Aorta (tissue), 5 donors: ENCODE measurements around the gene OARD1. TPM values are rescaled to one million over a fixed set of nuclear protein-coding genes. Genes with fewer than 3 reads are reported as not detected.
A peak's percentile ranks its signal among the peaks of the same experiment; 100 is the strongest.

Experiments used
- ATAC-seq: fragments of 200-7000 bp; cut with Tn5 transposase; one replicate; pipeline ENCODE4 v1.9.1; 2022; ENCODE audit warnings: moderate library complexity; ENCODE audit not compliant: low FRiP score
- DNase-seq, 2 donors: peaks; one replicate each; pipeline ENCODE4 v3.0.0-alpha.2; 2020
- H3K27ac ChIP-seq, 2 donors: one replicate each; pipeline ENCODE4 v1.5.1; 2013; ENCODE audit warnings: low read length in 2 of 2, mild to moderate bottlenecking in 2 of 2, moderate library complexity in 2 of 2, control low read depth in 1 of 2, inconsistent platforms in 1 of 2, low read depth in 1 of 2
- H3K27me3 ChIP-seq, 2 donors: one replicate each; pipeline ENCODE4 v1.6.1; 2013; ENCODE audit warnings: control low read depth in 1 of 2, low read length in 1 of 2, mild to moderate bottlenecking in 1 of 2, moderate library complexity in 1 of 2; ENCODE audit not compliant: insufficient read depth in 2 of 2, control insufficient read depth in 1 of 2
- H3K36me3 ChIP-seq, 2 donors: one replicate each; pipeline ENCODE4 v1.6.1; 2013; ENCODE audit warnings: control low read depth in 1 of 2, low read length in 1 of 2, mild to moderate bottlenecking in 1 of 2; ENCODE audit not compliant: insufficient read depth in 2 of 2, control insufficient read depth in 1 of 2
- H3K4me1 ChIP-seq, 2 donors: one replicate each; pipeline ENCODE4 v1.6.1; 2013; ENCODE audit warnings: low read length in 2 of 2, control low read depth in 1 of 2, mild to moderate bottlenecking in 1 of 2, moderate library complexity in 1 of 2; ENCODE audit not compliant: insufficient read depth in 2 of 2, control insufficient read depth in 1 of 2
- H3K4me3 ChIP-seq, 2 donors: one replicate each; pipeline ENCODE4 v1.5.1; 2013; ENCODE audit warnings: low read length in 2 of 2, control low read depth in 1 of 2, mild to moderate bottlenecking in 1 of 2
- H3K9me3 ChIP-seq: one replicate; pipeline ENCODE4 v1.6.1; 2013; ENCODE audit warnings: mild to moderate bottlenecking, low read length; ENCODE audit not compliant: control insufficient read depth
- WGBS, 2 donors: extraction: QIAGEN DNeasy Blood & Tissue Kit; methylation state at CpG; one replicate each; pipeline ENCODE4 v1.1.7; 2013; 5-methylcytosine and 5-hydroxymethylcytosine counted together
- intact Hi-C, 2 donors: fragments of 100-400 bp; cut with DNase I; formaldehyde crosslinking; loops; one replicate each; pipeline versions ENCODE4 v1.14.2 to v1.15.0; 2022
- polyA plus RNA-seq, 2 donors: library from polyadenylated mRNA; stranded (reverse); fragments of 200-250 nt; gene quantifications; one replicate each; pipeline ENCODE4 v1.2.3, GENCODE V29; 2013
- total RNA-seq, 2 donors: library from RNA; stranded (reverse); fragmentation: NEBNext Ultra II Directional; extraction: Animal tissue kit (Norgen Biotek cat#: 25700); gene quantifications; one replicate each; pipeline ENCODE4 v1.2.1, GENCODE V29; 2021
- donor health status: healthy with polysubstance abuse.
- donor health status: Bipolar disorder and iron deficiency.
- donor health status: DM: no; HTN: no; CAD: no.
- donor health status: DM: no; HTN: no; CAD: no.
- donor health status: DM: yes; HTN: yes; CAD: no.

The OARD1 gene
- total and polyA plus RNA-seq, 4 donors = 11.3 to 38.1 (median 18.4) TPM

- Histone ChIP-seq H3K27me3 (no peaks in the 10 kb centered on the region), H3K9me3 (no peaks in the 10 kb centered on the region), H3K36me3 (peaks cover 5 to 6% of the 10 kb centered on the region in 2 donors), H3K4me1 (peaks cover 1 to 8% of the 10 kb centered on the region in 2 donors), H3K4me3 (no peak overlapping the region), H3K27ac (peak overlapping the region; percentile 25 to 29)
- ATAC-seq (no peak), DNase-seq (no peak)
- intact Hi-C loops = no loop called here
- 48 to 52% methylated on average over 5 of the region's 5 CpGs for WGBS, 2 donors
Measured at GRCh38 chr6:41097467-41098090, 25.4 kb upstream of the OARD1 start.

GRCh38 chr6:41093729-41094128, 21.6 kb upstream of the OARD1 start:
- peaks cover 1 to 7% of the 10 kb centered on the region in 2 donors for H3K4me1 ChIP-seq
- H3K27me3 ChIP-seq = no peaks in the 10 kb centered on the region
- H3K36me3 ChIP-seq = peaks cover 10 to 11% of the 10 kb centered on the region in 2 donors
- DNase-seq (no peak), ATAC-seq (no peak)
- WGBS, 2 donors = 91 to 95% methylated on average over 6 of the region's 6 CpGs
- intact Hi-C loops = no loop called here
- no peak overlapping the region for H3K4me3 ChIP-seq
- no peaks in the 10 kb centered on the region for H3K9me3 ChIP-seq
- H3K27ac ChIP-seq = no peak overlapping the region

- Histone ChIP-seq H3K27me3 (no peaks in the 10 kb centered on the region), H3K36me3 (peaks cover 9 to 11% of the 10 kb centered on the region in 2 donors), H3K4me3 (no peak overlapping the region), H3K27ac (no peak overlapping the region), H3K9me3 (no peaks in the 10 kb centered on the region), H3K4me1 (peaks cover 0 to 3% of the 10 kb centered on the region in 2 donors)
- DNase-seq (no peak), ATAC-seq (no peak)
- WGBS, 2 donors = 92 to 96% methylated on average over 4 of the region's 4 CpGs
- intact Hi-C loops = no loop called here
Measured at GRCh38 chr6:41092421-41093140, 20.4 kb upstream of the OARD1 start.

GRCh38 chr6:41090841-41091761, 18.9 kb upstream of the OARD1 start:
- H3K4me1 ChIP-seq = no peaks in the 10 kb centered on the region
- DNase-seq (no peak), ATAC-seq (no peak)
- peaks cover 5 to 10% of the 10 kb centered on the region in 2 donors for H3K36me3 ChIP-seq
- H3K27ac ChIP-seq = no peak overlapping the region
- H3K27me3 ChIP-seq = no peaks in the 10 kb centered on the region
- intact Hi-C loops = no loop called here
- H3K9me3 ChIP-seq = no peaks in the 10 kb centered on the region
- no peak overlapping the region for H3K4me3 ChIP-seq
- WGBS, 2 donors = 3 to 6% methylated on average over 1 of the region's 1 CpG

GRCh38 chr6:41088451-41088850, 16.3 kb upstream of the OARD1 start:
- peaks cover 5 to 6% of the 10 kb centered on the region in 2 donors for H3K36me3 ChIP-seq
- no peak for ATAC-seq
- WGBS, 2 donors = 80% methylated on average over 4 of the region's 4 CpGs
- H3K27me3 ChIP-seq = no peaks in the 10 kb centered on the region
- no peak overlapping the region for H3K27ac ChIP-seq
- intact Hi-C loops = no loop called here
- DNase-seq = no peak
- H3K4me3 ChIP-seq = no peak overlapping the region
- no peaks in the 10 kb centered on the region for H3K4me1 ChIP-seq
- no peaks in the 10 kb centered on the region for H3K9me3 ChIP-seq

GRCh38 chr6:41085182-41085581, 13.0 kb upstream of the OARD1 start:
- DNase-seq (no peak), ATAC-seq (no peak)
- no peaks in the 10 kb centered on the region for H3K27me3 ChIP-seq
- H3K27ac ChIP-seq = no peak overlapping the region
- H3K4me1 ChIP-seq = no peaks in the 10 kb centered on the region
- intact Hi-C loops = no loop called here
- peaks cover 2 to 7% of the 10 kb centered on the region in 2 donors for H3K36me3 ChIP-seq
- no peaks in the 10 kb centered on the region for H3K9me3 ChIP-seq
- H3K4me3 ChIP-seq = no peak overlapping the region

- no peak overlapping the region for H3K4me3 ChIP-seq
- ATAC-seq (no peak), DNase-seq (no peak)
- H3K4me1 ChIP-seq = no peaks in the 10 kb centered on the region
- intact Hi-C loops = no loop called here
- no peak overlapping the region for H3K27ac ChIP-seq
- no peaks in the 10 kb centered on the region for H3K27me3 ChIP-seq
- H3K36me3 ChIP-seq = peaks cover 0 to 4% of the 10 kb centered on the region in 2 donors
- H3K9me3 ChIP-seq = no peaks in the 10 kb centered on the region
Measured at GRCh38 chr6:41083072-41083471, 10.9 kb upstream of the OARD1 start.

GRCh38 chr6:41080621-41081020, 8.5 kb upstream of the OARD1 start:
- WGBS, 2 donors = 91 to 95% methylated on average over 2 of the region's 2 CpGs

More at GRCh38 chr6:41080621-41081020, 8.5 kb upstream of the OARD1 start:
- Histone ChIP-seq H3K4me3 (no peak overlapping the region), H3K9me3 (no peaks in the 10 kb centered on the region), H3K4me1 (no peaks in the 10 kb centered on the region), H3K27ac (no peak overlapping the region), H3K27me3 (no peaks in the 10 kb centered on the region), H3K36me3 (peaks cover 0 to 4% of the 10 kb centered on the region in 2 donors)
- ATAC-seq = no peak
- no peak for DNase-seq
- intact Hi-C loops = no loop called here
